ENCODE data around the gene IGSF5.

GRCh38 chr21:39843483-39843882, 98.5 kb downstream of the IGSF5 start:
- TF ChIP-seq RFX5 (IDR thresholded peaks at IDR 0.05; ENCODE audit: low read depth, low read length) = no peak
- TF ChIP-seq CTCF (conservative IDR thresholded peaks at IDR 0.05; ENCODE audit: low read depth, low read length) = no peak
- no peak for TF ChIP-seq POLR2A (IDR thresholded peaks at IDR 0.05; ENCODE audit: low read depth, low read length)
- TF ChIP-seq MXI1 (IDR thresholded peaks at IDR 0.05; ENCODE audit: borderline replicate concordance, low read depth, low read length) = no peak
- no peak for TF ChIP-seq BHLHE40 (IDR thresholded peaks at IDR 0.05; ENCODE audit: low read depth, low read length)
- no peak for TF ChIP-seq MAZ (IDR thresholded peaks at IDR 0.05; ENCODE audit: borderline replicate concordance, low read depth, low read length)
- no peak for TF ChIP-seq USF2 (IDR thresholded peaks at IDR 0.05; ENCODE audit: low read depth, low read length)
- no peak for TF ChIP-seq RCOR1 (IDR thresholded peaks at IDR 0.05; ENCODE audit: insufficient replicate concordance, low read length)

Measured in IMR-90 (cell line).